ENCODE results near the gene DDIT4.
"Not testable (repeated sequence)": the region's sequence is repeated elsewhere in the genome, so short reads cannot be mapped to it uniquely, and the experiment has no call there.

DDIT4 gene

DNA sequence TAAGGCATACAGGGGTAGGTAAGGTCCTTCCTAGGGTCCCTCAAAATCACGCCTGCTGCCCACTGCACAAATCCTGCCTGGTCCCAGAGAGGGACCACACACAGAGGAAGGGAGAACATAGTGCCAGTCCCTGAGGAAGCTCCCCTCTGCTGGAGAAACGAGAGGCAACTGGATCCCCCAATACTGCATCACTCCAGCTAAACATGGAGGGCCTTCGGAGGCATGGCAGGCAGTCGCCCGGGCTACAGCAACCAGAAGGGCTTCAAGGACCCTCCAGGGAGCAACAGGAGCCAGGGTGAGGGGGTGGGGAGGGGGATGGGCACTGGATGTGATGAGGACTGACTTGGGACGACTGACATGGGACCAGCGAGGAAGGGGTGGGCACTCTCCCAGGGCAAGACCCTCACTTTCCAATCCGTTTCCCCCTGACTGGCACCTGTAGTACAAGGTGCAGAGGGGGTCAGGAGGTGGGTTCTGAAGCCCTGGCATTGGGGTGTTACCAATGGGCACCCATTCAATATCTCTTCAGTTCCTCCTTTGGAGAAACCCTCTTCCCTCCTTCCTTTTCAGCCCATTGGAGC is 21.7 kb downstream of the DDIT4 start:
- Histone ChIP-seq H3K27me3 (ENCODE audit: control insufficient read depth in 2 of 2, insufficient read depth in 2 of 2, low read length in 2 of 2) (no peaks in the 10 kb centered on the region), H3K4me1 (ENCODE audit: control insufficient read depth in 2 of 2, insufficient read depth in 2 of 2, low read length in 2 of 2) (peaks cover 10 to 16% of the 10 kb centered on the region in 2 donors), H3K4me3 (ENCODE audit: low read length in 2 of 2) (no peak overlapping the region), H3K27ac (ENCODE audit: low read depth in 2 of 2, low read length in 2 of 2) (no peak overlapping the region), H3K9ac (ENCODE audit: low read depth in 1 of 2, low read length in 2 of 2) (no peak overlapping the region), H3K9me3 (ENCODE audit: control insufficient read depth in 2 of 2, low read length in 2 of 2) (no peaks in the 10 kb centered on the region), H3K36me3 (ENCODE audit: control insufficient read depth in 2 of 2, insufficient read depth in 2 of 2, low read length in 2 of 2) (no peaks in the 10 kb centered on the region)

DNA sequence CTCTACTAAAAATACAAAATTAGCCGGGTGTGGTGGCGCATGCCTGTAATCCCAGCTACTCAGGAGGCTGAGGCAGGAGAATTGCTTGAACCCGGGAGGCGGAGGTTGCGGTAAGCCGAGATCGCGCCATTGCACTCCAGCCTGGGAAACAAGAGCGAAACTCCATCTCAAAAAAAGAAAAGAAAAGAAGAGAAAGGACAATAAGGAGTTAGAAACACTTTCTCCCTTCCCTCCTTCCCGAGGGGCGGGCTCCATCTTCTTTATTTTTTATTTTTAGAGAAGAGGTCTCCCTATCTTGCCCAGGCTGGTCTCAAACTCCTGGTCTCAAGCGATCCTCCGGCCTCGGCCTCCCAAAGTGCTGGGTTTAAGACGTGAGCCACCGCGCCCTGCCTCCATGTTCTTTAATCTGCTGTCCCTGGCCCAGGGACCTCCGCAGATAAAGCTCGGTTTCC is 23.1 kb downstream of the DDIT4 start:
- Histone ChIP-seq H3K27ac (ENCODE audit: low read depth in 2 of 2, low read length in 2 of 2) (peak overlapping the region; percentile 87 to 94), H3K9ac (ENCODE audit: low read depth in 1 of 2, low read length in 2 of 2) (peak overlapping the region; percentile 41 to 85), H3K4me3 (ENCODE audit: low read length in 2 of 2) (peak overlapping the region; percentile 73 to 87), H3K4me1 (ENCODE audit: control insufficient read depth in 2 of 2, insufficient read depth in 2 of 2, low read length in 2 of 2) (peaks cover 10 to 16% of the 10 kb centered on the region in 2 donors)
- H3K36me3 ChIP-seq (ENCODE audit: control insufficient read depth in 2 of 2, insufficient read depth in 2 of 2, low read length in 2 of 2); H3K9me3 ChIP-seq (ENCODE audit: control insufficient read depth in 2 of 2, low read length in 2 of 2); H3K27me3 ChIP-seq (ENCODE audit: control insufficient read depth in 2 of 2, insufficient read depth in 2 of 2, low read length in 2 of 2): not testable (repeated sequence)

DNA sequence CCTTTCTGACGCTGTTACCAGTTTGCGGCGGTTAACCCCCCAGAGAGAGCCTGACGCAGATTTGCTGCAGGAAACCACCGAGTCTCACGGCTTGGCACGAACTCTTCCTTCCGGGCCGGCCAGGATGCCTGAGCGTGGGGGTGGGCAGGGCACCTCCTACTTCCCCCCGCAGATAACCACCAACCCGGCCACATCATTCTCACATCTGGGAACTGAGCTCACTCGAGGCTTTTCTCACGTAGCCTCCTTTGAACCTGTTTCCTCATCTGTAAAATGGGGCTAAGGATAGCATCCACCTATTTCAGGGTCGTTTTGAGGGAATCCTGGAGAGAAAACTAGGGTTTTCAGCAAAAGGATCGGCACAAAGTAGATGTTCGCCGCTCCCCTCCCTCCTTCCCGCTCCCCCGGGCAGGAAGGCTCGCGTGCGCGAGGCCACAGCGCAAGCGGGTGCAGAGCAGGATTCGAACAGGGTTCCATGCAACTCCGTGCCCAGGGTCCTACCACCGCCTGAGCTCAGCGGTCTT is 23.6 kb downstream of the DDIT4 start:
- H3K4me1 ChIP-seq (ENCODE audit: control insufficient read depth in 2 of 2, insufficient read depth in 2 of 2, low read length in 2 of 2), result peaks cover 10 to 14% of the 10 kb centered on the region in 2 donors
- peak overlapping the region; percentile 85 to 94 for H3K9ac ChIP-seq (ENCODE audit: low read depth in 1 of 2, low read length in 2 of 2)
- H3K4me3 ChIP-seq (ENCODE audit: low read length in 2 of 2), result peak overlapping the region; percentile 73 to 87
- no peaks in the 10 kb centered on the region for H3K27me3 ChIP-seq (ENCODE audit: control insufficient read depth in 2 of 2, insufficient read depth in 2 of 2, low read length in 2 of 2)
- H3K9me3 ChIP-seq (ENCODE audit: control insufficient read depth in 2 of 2, low read length in 2 of 2), result no peaks in the 10 kb centered on the region
- peak overlapping the region; percentile 87 to 94 for H3K27ac ChIP-seq (ENCODE audit: low read depth in 2 of 2, low read length in 2 of 2)
- H3K36me3 ChIP-seq (ENCODE audit: control insufficient read depth in 2 of 2, insufficient read depth in 2 of 2, low read length in 2 of 2), result no peaks in the 10 kb centered on the region

DNA sequence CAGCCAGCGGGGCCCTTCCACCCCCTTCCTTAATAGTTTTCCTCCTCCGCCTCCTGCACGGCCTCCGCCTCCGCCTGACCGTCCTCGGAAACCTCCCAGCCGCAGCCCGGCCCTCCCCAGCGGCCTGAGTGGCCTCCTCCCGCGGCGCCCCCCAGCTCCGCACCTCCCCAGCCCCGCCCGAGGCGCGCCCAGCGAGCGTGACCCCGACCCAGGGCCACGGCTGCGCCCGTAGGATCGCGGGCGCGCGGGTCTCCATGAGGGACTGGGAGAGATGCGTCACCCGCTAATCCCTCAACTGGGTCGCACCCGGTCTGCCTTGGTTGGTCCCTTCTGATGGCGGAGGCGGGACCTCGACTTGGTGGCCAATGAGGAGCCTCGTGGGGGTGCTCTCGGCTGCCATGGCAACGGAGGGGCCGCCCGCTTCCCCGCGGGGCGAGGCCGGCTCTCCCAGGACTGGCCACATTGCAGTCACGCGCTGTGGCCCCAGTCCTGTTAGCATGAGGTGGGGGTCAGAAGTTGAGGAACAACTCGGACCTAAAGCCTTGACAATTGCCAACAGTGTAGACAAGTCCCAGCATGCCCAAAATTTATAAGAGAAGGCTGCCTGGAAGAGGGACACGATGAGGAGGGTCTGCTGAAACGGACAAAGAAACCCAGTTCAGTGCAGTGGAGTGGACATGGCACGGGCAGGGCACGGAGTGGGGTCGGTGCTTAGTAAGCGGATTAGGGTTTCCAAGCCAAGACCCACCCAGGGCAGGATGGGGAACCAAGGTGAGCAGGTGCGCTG is 24.3 kb downstream of the DDIT4 start:
- peak overlapping the region; percentile 73 to 87 for H3K4me3 ChIP-seq (ENCODE audit: low read length in 2 of 2)
- peak overlapping the region; percentile 87 to 94 for H3K27ac ChIP-seq (ENCODE audit: low read depth in 2 of 2, low read length in 2 of 2)
- peaks cover 10 to 12% of the 10 kb centered on the region in 2 donors for H3K4me1 ChIP-seq (ENCODE audit: control insufficient read depth in 2 of 2, insufficient read depth in 2 of 2, low read length in 2 of 2)
- no peaks in the 10 kb centered on the region for H3K36me3 ChIP-seq (ENCODE audit: control insufficient read depth in 2 of 2, insufficient read depth in 2 of 2, low read length in 2 of 2)
- H3K27me3 ChIP-seq (ENCODE audit: control insufficient read depth in 2 of 2, insufficient read depth in 2 of 2, low read length in 2 of 2), result no peaks in the 10 kb centered on the region
- H3K9me3 ChIP-seq (ENCODE audit: control insufficient read depth in 2 of 2, low read length in 2 of 2), result no peaks in the 10 kb centered on the region
- H3K9ac ChIP-seq (ENCODE audit: low read depth in 1 of 2, low read length in 2 of 2), result peak overlapping the region; percentile 85 to 94

DNA sequence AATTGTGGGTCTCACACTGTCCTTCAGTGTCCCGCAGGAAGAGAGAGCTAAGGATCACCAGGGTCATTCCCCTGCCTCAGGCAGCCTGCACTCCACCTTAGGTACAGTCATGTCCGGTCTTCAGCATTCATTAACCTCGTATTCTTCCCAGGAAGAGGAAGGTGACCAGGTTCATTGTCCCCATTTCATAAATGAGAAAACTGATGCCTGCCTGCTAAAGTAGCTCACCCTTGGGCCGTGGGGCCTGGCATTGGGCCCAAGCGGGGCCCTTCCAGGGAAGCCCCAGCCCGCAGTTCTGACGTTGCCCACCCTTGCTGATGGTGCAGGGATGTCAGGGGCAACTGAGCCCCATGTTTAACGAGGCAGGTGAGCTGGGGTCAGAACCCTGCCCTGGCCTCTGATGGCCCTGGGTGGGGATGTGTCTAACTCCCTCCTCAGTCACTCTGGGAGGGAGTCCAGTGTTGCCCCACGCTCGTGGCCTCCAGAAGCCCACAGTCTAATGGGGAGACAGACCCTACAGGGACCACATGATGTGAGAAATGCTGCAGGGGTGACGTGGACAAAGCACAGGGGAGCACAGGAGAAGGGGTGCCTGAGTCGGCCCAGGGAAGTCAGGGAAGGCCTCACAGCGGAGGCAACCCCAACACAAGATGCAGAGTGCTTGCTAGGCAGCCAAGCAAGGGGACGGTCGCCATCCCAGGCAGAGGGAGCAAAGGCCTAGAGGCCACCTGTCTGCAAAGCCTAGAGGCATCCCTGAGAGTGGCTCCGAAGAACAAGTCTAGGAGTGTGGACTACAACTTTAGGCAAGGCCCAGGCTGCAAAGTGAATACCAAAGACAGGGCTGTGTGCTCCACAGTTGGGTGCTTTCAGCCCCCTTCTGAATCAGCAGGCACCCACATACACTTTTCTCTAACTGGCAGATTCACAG is 25.1 kb downstream of the DDIT4 start:
- Histone ChIP-seq H3K9ac (ENCODE audit: low read depth in 1 of 2, low read length in 2 of 2) (peak overlapping the region; percentile 5 to 85), H3K27me3 (ENCODE audit: control insufficient read depth in 2 of 2, insufficient read depth in 2 of 2, low read length in 2 of 2) (no peaks in the 10 kb centered on the region), H3K4me1 (ENCODE audit: control insufficient read depth in 2 of 2, insufficient read depth in 2 of 2, low read length in 2 of 2) (peaks cover 10 to 12% of the 10 kb centered on the region in 2 donors), H3K27ac (ENCODE audit: low read depth in 2 of 2, low read length in 2 of 2) (peak overlapping the region; percentile 87 to 94), H3K4me3 (ENCODE audit: low read length in 2 of 2) (peak overlapping the region in 1 of 2 donors; percentile 87), H3K36me3 (ENCODE audit: control insufficient read depth in 2 of 2, insufficient read depth in 2 of 2, low read length in 2 of 2) (no peaks in the 10 kb centered on the region), H3K9me3 (ENCODE audit: control insufficient read depth in 2 of 2, low read length in 2 of 2) (no peaks in the 10 kb centered on the region)

DNA sequence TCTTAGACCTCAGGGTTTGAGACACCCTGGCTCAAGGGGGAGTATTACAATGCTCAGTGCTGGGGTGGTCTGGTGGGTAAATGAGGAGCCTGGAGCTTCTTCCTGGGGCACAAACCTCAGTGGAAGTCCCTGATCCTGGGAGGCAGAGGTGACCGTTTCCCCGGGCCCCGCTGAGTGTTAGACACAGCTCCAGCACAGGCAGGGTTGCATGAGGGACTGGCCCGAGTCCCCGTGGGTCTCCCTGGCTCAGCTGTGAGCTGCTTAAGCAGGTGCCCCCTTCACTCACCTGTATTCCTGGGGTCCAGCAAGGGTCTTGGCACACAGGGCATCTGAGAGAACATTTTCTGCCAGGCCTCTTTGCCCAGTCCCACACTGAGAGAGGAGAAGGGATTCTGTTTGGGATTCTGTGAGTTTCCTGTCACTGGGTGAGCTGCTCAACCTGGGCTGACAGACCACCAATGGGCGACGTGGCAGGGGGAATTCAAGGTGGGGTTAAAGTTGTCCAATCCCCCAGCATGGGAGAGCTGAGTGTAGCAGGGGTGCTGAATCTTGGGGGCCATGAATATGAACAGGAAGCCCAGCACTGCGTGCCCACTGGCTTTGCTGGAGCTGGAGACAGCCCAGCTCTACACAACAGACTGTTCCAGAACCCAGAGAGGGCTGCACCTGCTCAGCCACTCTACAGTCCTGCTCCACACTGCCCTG is 29.9 kb downstream of the DDIT4 start:
- Histone ChIP-seq H3K4me1 (ENCODE audit: control insufficient read depth in 2 of 2, insufficient read depth in 2 of 2, low read length in 2 of 2) (peaks cover 5 to 11% of the 10 kb centered on the region in 2 donors), H3K9ac (ENCODE audit: low read depth in 1 of 2, low read length in 2 of 2) (no peak overlapping the region), H3K27me3 (ENCODE audit: control insufficient read depth in 2 of 2, insufficient read depth in 2 of 2, low read length in 2 of 2) (no peaks in the 10 kb centered on the region), H3K9me3 (ENCODE audit: control insufficient read depth in 2 of 2, low read length in 2 of 2) (no peaks in the 10 kb centered on the region), H3K27ac (ENCODE audit: low read depth in 2 of 2, low read length in 2 of 2) (no peak overlapping the region), H3K4me3 (ENCODE audit: low read length in 2 of 2) (no peak overlapping the region), H3K36me3 (ENCODE audit: control insufficient read depth in 2 of 2, insufficient read depth in 2 of 2, low read length in 2 of 2) (no peaks in the 10 kb centered on the region)

DNA sequence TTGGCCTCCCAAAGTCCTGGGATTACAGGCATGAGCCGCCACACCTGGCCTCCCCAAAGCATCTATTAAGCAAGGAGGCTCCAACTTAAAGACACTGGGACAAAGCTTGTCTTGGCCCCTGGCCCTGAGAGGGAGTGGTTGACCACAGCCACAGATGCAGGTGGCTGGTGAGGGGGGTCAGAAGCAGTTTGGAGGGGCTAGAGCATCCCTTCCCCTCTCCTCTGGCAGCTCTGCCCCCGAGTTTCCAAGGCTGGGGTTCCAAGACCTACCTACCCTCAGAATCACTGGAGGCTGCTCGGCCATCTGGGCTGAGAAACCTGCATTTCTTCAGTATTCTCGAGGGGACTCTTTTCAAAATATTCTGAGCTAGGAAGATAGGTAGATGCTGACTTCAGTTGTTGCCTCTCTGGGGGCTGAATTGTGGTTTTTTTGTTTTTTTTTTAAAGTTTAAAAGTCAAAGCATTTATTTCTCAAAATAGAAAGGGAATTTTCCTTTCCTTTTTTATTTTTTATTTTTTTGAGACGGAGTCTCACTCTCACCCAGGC is 32.6 kb downstream of the DDIT4 start:
- Histone ChIP-seq H3K9ac (ENCODE audit: low read depth in 1 of 2, low read length in 2 of 2) (no peak overlapping the region), H3K27me3 (ENCODE audit: control insufficient read depth in 2 of 2, insufficient read depth in 2 of 2, low read length in 2 of 2) (no peaks in the 10 kb centered on the region), H3K36me3 (ENCODE audit: control insufficient read depth in 2 of 2, insufficient read depth in 2 of 2, low read length in 2 of 2) (no peaks in the 10 kb centered on the region), H3K27ac (ENCODE audit: low read depth in 2 of 2, low read length in 2 of 2) (no peak overlapping the region), H3K4me3 (ENCODE audit: low read length in 2 of 2) (no peak overlapping the region), H3K9me3 (ENCODE audit: control insufficient read depth in 2 of 2, low read length in 2 of 2) (no peaks in the 10 kb centered on the region), H3K4me1 (ENCODE audit: control insufficient read depth in 2 of 2, insufficient read depth in 2 of 2, low read length in 2 of 2) (peaks cover 24 to 36% of the 10 kb centered on the region in 2 donors)

DNA sequence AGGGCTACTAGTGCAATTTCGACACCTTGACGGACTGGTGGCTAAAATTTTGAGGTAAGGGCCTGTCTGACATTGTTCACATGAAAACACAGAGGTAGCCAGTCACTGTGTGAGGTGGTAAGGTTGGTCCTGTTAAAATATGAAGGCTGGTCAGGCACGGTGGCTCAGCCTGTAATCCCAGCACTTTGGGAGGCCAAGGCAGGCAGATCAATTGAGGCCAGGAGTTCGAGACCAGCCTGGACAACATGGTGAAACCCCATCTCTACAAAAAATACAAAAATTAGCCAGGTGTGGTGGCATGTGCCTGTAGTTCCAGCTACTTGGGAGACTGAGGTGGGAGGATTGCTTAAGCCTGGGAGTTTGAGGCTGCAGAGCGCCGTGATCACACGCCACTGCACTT is 34.0 kb downstream of the DDIT4 start:
- peaks cover 24 to 36% of the 10 kb centered on the region in 2 donors for H3K4me1 ChIP-seq (ENCODE audit: control insufficient read depth in 2 of 2, insufficient read depth in 2 of 2, low read length in 2 of 2)
- H3K36me3 ChIP-seq (ENCODE audit: control insufficient read depth in 2 of 2, insufficient read depth in 2 of 2, low read length in 2 of 2); H3K27me3 ChIP-seq (ENCODE audit: control insufficient read depth in 2 of 2, insufficient read depth in 2 of 2, low read length in 2 of 2); H3K9me3 ChIP-seq (ENCODE audit: control insufficient read depth in 2 of 2, low read length in 2 of 2); H3K4me3 ChIP-seq (ENCODE audit: low read length in 2 of 2): not testable (repeated sequence)
- peak overlapping the region in 1 of 2 donors; percentile 90 for H3K27ac ChIP-seq (ENCODE audit: low read depth in 2 of 2, low read length in 2 of 2)
- peak overlapping the region in 1 of 2 donors; percentile 59 for H3K9ac ChIP-seq (ENCODE audit: low read depth in 1 of 2, low read length in 2 of 2)

DNA sequence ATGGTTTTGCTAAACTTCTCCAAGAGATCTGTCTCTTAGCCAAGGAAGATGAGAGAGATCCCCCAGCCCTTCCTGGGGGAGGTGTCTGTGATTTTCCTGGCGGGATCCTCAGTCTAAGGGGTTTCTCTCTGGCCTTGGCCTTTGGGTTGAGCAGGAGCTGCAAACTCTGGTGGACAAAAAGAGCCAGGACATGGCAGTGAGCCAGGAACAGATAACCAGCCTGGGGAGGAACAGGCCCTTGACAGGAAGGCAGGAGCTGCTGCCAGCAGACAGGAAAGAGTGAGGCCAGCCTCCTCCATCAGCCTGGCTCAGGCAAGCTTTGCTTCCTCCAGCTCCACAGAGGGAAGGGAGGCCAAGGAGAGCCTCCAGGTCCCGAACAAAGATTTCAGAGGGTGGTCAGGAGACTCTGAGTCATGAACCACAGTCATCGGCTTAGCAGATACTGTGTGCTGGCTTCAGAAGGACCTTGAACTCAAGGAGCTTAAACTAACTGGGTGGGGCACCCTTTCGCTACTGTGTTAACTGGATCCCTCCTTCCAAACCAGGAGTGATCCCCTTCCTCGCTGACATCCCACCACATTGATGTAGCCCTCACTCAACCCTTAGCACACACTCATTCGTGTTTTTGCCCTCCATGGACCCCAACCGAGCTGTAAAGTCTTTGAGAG is 34.7 kb downstream of the DDIT4 start:
- Histone ChIP-seq H3K36me3 (ENCODE audit: control insufficient read depth in 2 of 2, insufficient read depth in 2 of 2, low read length in 2 of 2) (no peaks in the 10 kb centered on the region), H3K9ac (ENCODE audit: low read depth in 1 of 2, low read length in 2 of 2) (peak overlapping the region; percentile 14 to 59), H3K27me3 (ENCODE audit: control insufficient read depth in 2 of 2, insufficient read depth in 2 of 2, low read length in 2 of 2) (no peaks in the 10 kb centered on the region), H3K4me1 (ENCODE audit: control insufficient read depth in 2 of 2, insufficient read depth in 2 of 2, low read length in 2 of 2) (peaks cover 24 to 36% of the 10 kb centered on the region in 2 donors), H3K4me3 (ENCODE audit: low read length in 2 of 2) (peak overlapping the region; percentile 4 to 27), H3K9me3 (ENCODE audit: control insufficient read depth in 2 of 2, low read length in 2 of 2) (no peaks in the 10 kb centered on the region), H3K27ac (ENCODE audit: low read depth in 2 of 2, low read length in 2 of 2) (peak overlapping the region; percentile 73 to 90)
